HepG2 (cell line): ENCODE data around the gene NUP85. TPM values are rescaled to one million over a fixed set of nuclear protein-coding genes. Genes with fewer than 3 reads are reported as not detected.
A peak's percentile ranks its signal among the peaks of the same experiment; 100 is the strongest.

Experiments used
- ATAC-seq: fragments of 200-7000 bp; cut with Tn5 transposase; 3 replicates; pipeline ENCODE4 v1.9.1; 2020; ENCODE audit warnings: mild to moderate bottlenecking, moderate library complexity
- BruUV-seq: library from RNA; stranded (reverse); fragments of 400-500 nt; replicated peaks from 2 replicates; lab custom pipeline; 2021; lab: Mats Ljungman, UMichigan
- CTCF ChIA-PET: fragments of 300-600 bp; formaldehyde crosslinking; extraction: SDS; loops from one replicate; lab custom pipeline; 2021; ENCODE audit warnings: low total read pairs, inconsistent platforms, low intra/inter-chr PET ratio; lab: Yijun Ruan, JAX
- POLR2A ChIA-PET: fragments of 350-600 bp; sonication (Branson Sonifier 250); formaldehyde crosslinking; loops from one replicate; lab custom pipeline; 2020; ENCODE audit warnings: antibody characterized with exemption, inconsistent platforms; lab: Yijun Ruan, JAX
- DNase-seq: peaks from one replicate; pipeline ENCODE4 v3.0.0-alpha.2; 2015; ENCODE audit warnings: low spot score
- FAIRE-seq: peaks from 3 replicates; lab custom pipeline; 2011; peaks lifted over from hg19 to GRCh38; lab: Jason Lieb, UNC
- H2AFZ ChIP-seq: one replicate; pipeline ENCODE4 v1.6.1; 2011; ENCODE audit warnings: low read length, inconsistent platforms
- H3K27ac ChIP-seq: fragments of 300-600 bp; 3 replicates; pipeline ENCODE4 v1.8.0; 2011; ENCODE audit warnings: mixed run types, mild to moderate bottlenecking, mixed read lengths, low read length, inconsistent platforms; ENCODE audit not compliant: insufficient read depth; ENCODE audit errors: extremely low read length
- H3K27me3 ChIP-seq, 2 experiments: fragments of 200-600 bp in 1 of 2; 2 replicates in 1 of 2; 3 replicates in 1 of 2; pipeline versions ENCODE4 v1.6.0 to v1.8.0; 2011; ENCODE audit warnings: low read length in 2 of 2, mild to moderate bottlenecking in 2 of 2, moderate library complexity in 2 of 2, inconsistent platforms in 1 of 2; ENCODE audit not compliant: insufficient read depth in 2 of 2, control insufficient read depth in 1 of 2
- H3K36me3 ChIP-seq, 2 experiments: fragments of 200-600 bp in 1 of 2; replicated peaks in 1 of 2; 2 replicates in 1 of 2; 3 replicates in 1 of 2; pipeline versions ENCODE4 v1.5.1 to v1.8.0; 2011; ENCODE audit warnings: low read length in 2 of 2, inconsistent platforms in 1 of 2; ENCODE audit not compliant: insufficient read depth in 2 of 2, control insufficient read depth in 1 of 2
- H3K4me1 ChIP-seq: 2 replicates; pipeline ENCODE4 v1.5.1; 2012; ENCODE audit warnings: low read length, inconsistent platforms; ENCODE audit not compliant: insufficient read depth
- H3K4me2 ChIP-seq: 2 replicates; pipeline ENCODE4 v1.6.0; 2011; ENCODE audit warnings: low read depth, low read length, inconsistent platforms
- H3K4me3 ChIP-seq, 3 experiments: fragments of 200-600 bp in 1 of 3; sonication (generic), shearing (Covaris generic) in 1 of 3; replicated peaks in 1 of 3; 2 replicates each; pipeline ENCODE4 v1.5.1; 2011 to 2016; ENCODE audit warnings: low read length in 3 of 3, inconsistent platforms in 2 of 3, low read depth in 2 of 3, mild to moderate bottlenecking in 2 of 3, control low read depth in 1 of 3, mixed read lengths in 1 of 3; ENCODE audit not compliant: insufficient read depth in 1 of 3
- H3K79me2 ChIP-seq: one replicate; pipeline ENCODE4 v1.6.1; 2011; ENCODE audit warnings: low read length, inconsistent platforms; ENCODE audit not compliant: insufficient read depth
- H3K9ac ChIP-seq: 2 replicates; pipeline ENCODE4 v1.6.0; 2011; ENCODE audit warnings: mild to moderate bottlenecking, low read depth, low read length, inconsistent platforms; ENCODE audit not compliant: insufficient read depth
- H3K9me3 ChIP-seq: 2 replicates; pipeline ENCODE4 v1.5.1; 2012; ENCODE audit warnings: mild to moderate bottlenecking, low read length
- H4K20me1 ChIP-seq: 2 replicates; pipeline ENCODE4 v1.6.0; 2011; ENCODE audit warnings: inconsistent platforms, mild to moderate bottlenecking, low read length, moderate library complexity; ENCODE audit not compliant: insufficient read depth
- AKAP8 ChIP-seq: sonication (generic); formaldehyde crosslinking; IDR thresholded peaks from 2 replicates; pipeline ENCODE4 v1.5.1; 2020; ENCODE audit warnings: mild to moderate bottlenecking, missing genetic modification reagents
- ATF1 ChIP-seq: IDR thresholded peaks from 2 replicates; pipeline ENCODE4 v1.6.1; 2016; ENCODE audit warnings: mild to moderate bottlenecking, control low read depth
- ATF7 ChIP-seq, 2 experiments: fragments of 450-650 bp in 1 of 2; sonication (generic) in 1 of 2; formaldehyde crosslinking in 1 of 2; IDR thresholded peaks; 2 replicates each; pipeline versions ENCODE4 v1.4.0 to v1.6.1; 2016 to 2020; ENCODE audit warnings: antibody characterized with exemption in 1 of 2, mild to moderate bottlenecking in 1 of 2, missing genetic modification reagents in 1 of 2
- DRAP1 ChIP-seq: IDR thresholded peaks from 2 replicates; pipeline ENCODE4 v1.6.1; 2016; ENCODE audit warnings: missing genetic modification reagents, missing compliant biosample characterization
- FOXO1 ChIP-seq: sonication (generic); formaldehyde crosslinking; IDR thresholded peaks from 2 replicates; pipeline ENCODE4 v1.4.0; 2020; ENCODE audit warnings: missing genetic modification reagents
- GPBP1L1 ChIP-seq: sonication (generic); formaldehyde crosslinking; IDR thresholded peaks from 2 replicates; pipeline ENCODE4 v1.5.0; 2020; ENCODE audit warnings: mild to moderate bottlenecking, missing genetic modification reagents
- HDAC1 ChIP-seq: sonication (generic); formaldehyde crosslinking; IDR thresholded peaks from 2 replicates; pipeline ENCODE4 v1.5.1; 2020; ENCODE audit warnings: mild to moderate bottlenecking, missing genetic modification reagents
- MAFF ChIP-seq: IDR thresholded peaks from 2 replicates; pipeline ENCODE4 v1.6.1; 2011; ENCODE audit warnings: low read depth, low read length, improper control_type of control experiment
- MTA3 ChIP-seq: sonication (generic); formaldehyde crosslinking; IDR thresholded peaks from 2 replicates; pipeline ENCODE4 v1.4.0; 2020; ENCODE audit warnings: missing genetic modification reagents
- MYPOP ChIP-seq: sonication (generic); formaldehyde crosslinking; IDR thresholded peaks from 2 replicates; pipeline ENCODE4 v1.8.1; 2023; ENCODE audit warnings: mild to moderate bottlenecking, moderate library complexity, missing genetic modification reagents
- PAX8 ChIP-seq: sonication (generic); formaldehyde crosslinking; IDR thresholded peaks from 2 replicates; pipeline ENCODE4 v1.8.0; 2022; ENCODE audit warnings: mild to moderate bottlenecking, missing genetic modification reagents, borderline replicate concordance
- REL ChIP-seq: sonication (generic); formaldehyde crosslinking; conservative IDR thresholded peaks from 2 replicates; pipeline ENCODE4 v1.8.0; 2022; ENCODE audit warnings: mild to moderate bottlenecking, missing genetic modification reagents, moderate library complexity
- RFX3 ChIP-seq: IDR thresholded peaks from 2 replicates; pipeline ENCODE4 v1.6.1; 2016; ENCODE audit warnings: missing biosample characterization, missing genetic modification reagents
- SALL1 ChIP-seq: sonication (generic); formaldehyde crosslinking; IDR thresholded peaks from 2 replicates; pipeline ENCODE4 v1.8.0; 2022; ENCODE audit warnings: mild to moderate bottlenecking, missing genetic modification reagents
- SATB2 ChIP-seq: sonication (generic); formaldehyde crosslinking; IDR thresholded peaks from 2 replicates; pipeline ENCODE4 v1.5.0; 2020; ENCODE audit warnings: missing genetic modification reagents
- TBX3 ChIP-seq: fragments of 450-650 bp; IDR thresholded peaks from 2 replicates; pipeline ENCODE4 v1.6.1; 2017; ENCODE audit warnings: antibody characterized with exemption, mild to moderate bottlenecking, inconsistent platforms, borderline replicate concordance
- THAP11 ChIP-seq: IDR thresholded peaks from 2 replicates; pipeline ENCODE4 v1.6.1; 2016; ENCODE audit warnings: missing biosample characterization, missing genetic modification reagents
- TOPORS ChIP-seq: sonication (generic); formaldehyde crosslinking; IDR thresholded peaks from 2 replicates; pipeline ENCODE4 v1.8.0; 2023; ENCODE audit warnings: mild to moderate bottlenecking, missing genetic modification reagents
- YEATS4 ChIP-seq: sonication (generic); formaldehyde crosslinking; IDR thresholded peaks from 2 replicates; pipeline ENCODE4 v1.4.0; 2020; ENCODE audit warnings: missing genetic modification reagents, borderline replicate concordance
- ZBTB3 ChIP-seq: sonication (generic); formaldehyde crosslinking; IDR thresholded peaks from 2 replicates; pipeline ENCODE4 v1.4.0; 2020; ENCODE audit warnings: low read depth, mild to moderate bottlenecking, moderate library complexity, missing genetic modification reagents, borderline replicate concordance
- ZNF382 ChIP-seq: sonication (generic); formaldehyde crosslinking; IDR thresholded peaks from 2 replicates; pipeline ENCODE4 v1.5.0; 2020; ENCODE audit warnings: missing genetic modification reagents, mild to moderate bottlenecking, borderline replicate concordance
- ZNF501 ChIP-seq: sonication (generic); formaldehyde crosslinking; IDR thresholded peaks from 2 replicates; pipeline ENCODE4 v1.5.1; 2020; ENCODE audit warnings: mild to moderate bottlenecking, moderate library complexity, missing genetic modification reagents
- ZNF569 ChIP-seq: sonication (generic); formaldehyde crosslinking; IDR thresholded peaks from 2 replicates; pipeline ENCODE4 v1.5.0; 2020; ENCODE audit warnings: mild to moderate bottlenecking, missing genetic modification reagents, moderate library complexity, borderline replicate concordance
- ZNF629 ChIP-seq: sonication (generic); formaldehyde crosslinking; conservative IDR thresholded peaks from 2 replicates; pipeline ENCODE4 v1.5.0; 2020; ENCODE audit warnings: missing genetic modification reagents
- ZNF879 ChIP-seq: sonication (generic); formaldehyde crosslinking; IDR thresholded peaks from 2 replicates; pipeline ENCODE4 v1.8.1; 2023; ENCODE audit warnings: missing genetic modification reagents
- WGBS: methylation state at CpG from one replicate; pipeline ENCODE4 v1.1.6; 2017; ENCODE audit warnings: low lambda C conversion rate; 5-methylcytosine and 5-hydroxymethylcytosine counted together
- in situ Hi-C: cut with HindIII; loops from 2 replicates; pipeline ENCODE4 v1.10.0; 2017; ENCODE audit warnings: low pct_unique_long_range_greater_than_20kb; ENCODE audit not compliant: extremely low pct_ligation_motif_present
- intact Hi-C: fragments of 100-400 bp; cut with micrococcal nuclease; formaldehyde crosslinking; loops from one replicate; pipeline ENCODE4 v1.10.0; 2022; ENCODE audit not compliant: unreplicated experiment
- polyA plus RNA-seq, 8 experiments: library from polyadenylated mRNA; depleted of rRNA in 3 of 8; stranded (reverse) in 7 of 8; unstranded in 1 of 8; fragments of >200 nt; fragmentation: Illumina TruSeq in 4 of 8; extraction: Trizol in 4 of 8; gene quantifications; 2 replicates each; pipeline versions ENCODE4 v1.2.1 to v1.2.3, GENCODE V29; 2011 to 2016; ENCODE audit warnings: low read depth in 4 of 8, missing spikeins in 1 of 8, mixed read lengths in 1 of 8; ENCODE audit not compliant: insufficient read depth in 1 of 8
- total RNA-seq, 5 experiments: library from RNA; depleted of rRNA; stranded (reverse); fragments of >200 nt; fragmentation: Illumina TruSeq; extraction: Trizol; gene quantifications; 2 replicates each; pipeline ENCODE4 v1.2.3, GENCODE V29; 2016; ENCODE audit warnings: low read depth in 1 of 5

The NUP85 gene
- total and polyA plus RNA-seq, 2 of the 13 experiments (the other 11 are each of a cell fraction or from before 2014, with no cell fraction given), result 89.1 to 124 TPM

GRCh38 chr17:75238684-75239191, 33.3 kb downstream of the NUP85 start:
- peak; percentile 74 for DNase-seq
- peaks cover 67 to 89% of the 10 kb centered on the region in 2 experiments for H3K36me3 ChIP-seq
- ChIA-PET CTCF (interaction anchor here (0.7 to 1.5 kb wide), 3 partner anchors 124 to 182 kb away, joined by 3 to 22 read pairs (median 6); no protein-coding TSS in a partner anchor), POLR2A (no interaction called here)
- H4K20me1 ChIP-seq, result no peaks in the 10 kb centered on the region
- H3K4me1 ChIP-seq, result no peaks in the 10 kb centered on the region
- no peak overlapping the region for H3K4me3 ChIP-seq
- H3K9me3 ChIP-seq, result no peaks in the 10 kb centered on the region
- H3K27ac ChIP-seq, result no peak overlapping the region
- no peak overlapping the region for H2AFZ ChIP-seq
- in situ Hi-C loops, result no loop called here
- BruUV-seq, result no TSS peak
- no peaks in the 10 kb centered on the region for H3K27me3 ChIP-seq
- FAIRE-seq, result peak; percentile 92
- peak; percentile 83 for ATAC-seq
- H3K79me2 ChIP-seq, result no peaks in the 10 kb centered on the region
- H3K9ac ChIP-seq, result no peak overlapping the region
- intact Hi-C loops, result loop anchor here (5.0 kb wide), 1 partner anchor 126 kb away; no protein-coding TSS in a partner anchor
- H3K4me2 ChIP-seq, result no peak overlapping the region
- 80% methylated on average over 10 of the region's 13 CpGs for WGBS
- no peak for TF ChIP-seq ZBTB3 (CRISPR knock-in tag)
- TF ChIP-seq REL (CRISPR knock-in tag), result 0 out of 2 replicates have a peak, but pooled peaks have one; percentile 69
- no peak for TF ChIP-seq MAFF
- no peak for TF ChIP-seq HDAC1 (CRISPR knock-in tag)
- no peak for TF ChIP-seq ATF7 (IDR thresholded peaks at IDR 0.05)
- TF ChIP-seq ATF7 (CRISPR knock-in tag; IDR thresholded peaks at IDR 0.05), result no peak
- no peak for TF ChIP-seq GPBP1L1 (CRISPR knock-in tag)
- TF ChIP-seq THAP11 (CRISPR knock-in tag), result no peak
- TF ChIP-seq TBX3, result no peak
- TF ChIP-seq DRAP1 (CRISPR knock-in tag), result no peak
- peak; percentile 43; the same call in 1 of the 2 replicates for TF ChIP-seq ZNF501
- no peak for TF ChIP-seq ZNF569 (CRISPR knock-in tag)
- TF ChIP-seq TOPORS, result no peak
- no peak for TF ChIP-seq MYPOP (CRISPR knock-in tag)
- no peak for TF ChIP-seq SATB2 (CRISPR knock-in tag)
- no peak for TF ChIP-seq AKAP8
- TF ChIP-seq MTA3 (CRISPR knock-in tag), result no peak
- no peak for TF ChIP-seq ZNF382
- no peak for TF ChIP-seq FOXO1 (CRISPR knock-in tag)
- TF ChIP-seq RFX3, result no peak
- no peak for TF ChIP-seq ATF1 (CRISPR knock-in tag)
- TF ChIP-seq ZNF879, result no peak
- TF ChIP-seq ZNF629, result no peak
- TF ChIP-seq PAX8 (CRISPR knock-in tag), result no peak
- TF ChIP-seq YEATS4, result no peak
- TF ChIP-seq SALL1 (CRISPR knock-in tag), result peak; percentile 28; the same call in 1 of the 2 replicates
